GM23338 (cell line): Measurements from ENCODE around the gene NARS2. TPM values are rescaled to one million over a fixed set of nuclear protein-coding genes. Genes with fewer than 3 reads are reported as not detected.

Experiments
- ATAC-seq: fragments of 200-7000 bp; cut with Tn5 transposase; 3 replicates; pipeline ENCODE4 v1.9.1; 2020
- DNase-seq: peaks from one replicate; pipeline ENCODE4 v3.0.0-alpha.2; 2015; ENCODE audit warnings: low spot score
- H2AFZ ChIP-seq: fragments of 200-600 bp; sonication (generic); 2 replicates; pipeline ENCODE4 v1.8.0; 2016; ENCODE audit warnings: antibody characterized with exemption, mild to moderate bottlenecking, moderate library complexity
- H3F3A ChIP-seq: fragments of 200-600 bp; sonication (generic); replicated peaks from 2 replicates; pipeline ENCODE4 v1.8.0; 2017; ENCODE audit warnings: antibody characterized with exemption, mixed run types, low read depth
- H3K27ac ChIP-seq: fragments of 200-600 bp; sonication (generic); 2 replicates; pipeline ENCODE4 v1.6.1; 2016; ENCODE audit warnings: low read depth
- H3K27me3 ChIP-seq: fragments of 200-600 bp; sonication (generic); 2 replicates; pipeline ENCODE4 v1.8.0; 2016; ENCODE audit warnings: mild to moderate bottlenecking, mixed run types, moderate library complexity; ENCODE audit not compliant: insufficient read depth
- H3K36me3 ChIP-seq: fragments of 200-600 bp; sonication (generic); 2 replicates; pipeline ENCODE4 v1.8.0; 2016; ENCODE audit warnings: mild to moderate bottlenecking; ENCODE audit not compliant: insufficient read depth
- H3K4me1 ChIP-seq: fragments of 200-600 bp; sonication (generic); 2 replicates; pipeline ENCODE4 v1.8.0; 2016; ENCODE audit warnings: mild to moderate bottlenecking, moderate library complexity; ENCODE audit not compliant: insufficient read depth
- H3K4me2 ChIP-seq: fragments of 200-600 bp; sonication (generic); 2 replicates; pipeline ENCODE4 v1.7.1; 2017; ENCODE audit warnings: mixed run types
- H3K4me3 ChIP-seq: fragments of 200-600 bp; sonication (generic); 2 replicates; pipeline ENCODE4 v1.6.1; 2016; ENCODE audit warnings: mixed run types
- H3K79me2 ChIP-seq: fragments of 200-600 bp; sonication (generic); replicated peaks from 2 replicates; pipeline ENCODE4 v1.8.0; 2017; ENCODE audit warnings: mild to moderate bottlenecking; ENCODE audit not compliant: insufficient read depth
- H3K9me2 ChIP-seq: fragments of 200-600 bp; sonication (generic); 2 replicates; pipeline ENCODE4 v1.8.0; 2017; ENCODE audit not compliant: insufficient read depth
- H4K20me1 ChIP-seq: fragments of 200-600 bp; sonication (generic); replicated peaks from 2 replicates; pipeline ENCODE4 v1.8.0; 2017; ENCODE audit warnings: mild to moderate bottlenecking; ENCODE audit not compliant: insufficient read depth
- H3K27ac Mint-ChIP-seq: 2 replicates; pipeline ENCODE4 v1.8.0; 2020; ENCODE audit warnings: inconsistent platforms, mild to moderate bottlenecking, moderate library complexity, mixed read lengths
- H3K27me3 Mint-ChIP-seq: 3 replicates; pipeline ENCODE4 v1.8.0; 2022; ENCODE audit warnings: low read depth, mild to moderate bottlenecking, moderate library complexity, mixed read lengths, inconsistent platforms; ENCODE audit not compliant: insufficient read depth, poor library complexity
- H3K36me3 Mint-ChIP-seq: 3 replicates; pipeline ENCODE4 v1.8.0; 2021; ENCODE audit warnings: low read depth, mild to moderate bottlenecking, inconsistent platforms, moderate library complexity, mixed read lengths
- H3K4me1 Mint-ChIP-seq: 3 replicates; pipeline ENCODE4 v1.8.0; 2020; ENCODE audit warnings: mild to moderate bottlenecking, inconsistent platforms, mixed read lengths
- H3K4me3 Mint-ChIP-seq: 3 replicates; pipeline ENCODE4 v1.8.0; 2021; ENCODE audit warnings: moderate library complexity, mild to moderate bottlenecking, inconsistent platforms, mixed read lengths
- H3K9me3 Mint-ChIP-seq: 3 replicates; pipeline ENCODE4 v1.8.0; 2020; ENCODE audit warnings: moderate library complexity, mild to moderate bottlenecking, inconsistent platforms, mixed read lengths
- CREB1 ChIP-seq: fragments of 250-450 bp; sonication (Bioruptor Pico); IDR thresholded peaks from 2 replicates; pipeline ENCODE4 v1.5.0; 2020; ENCODE audit warnings: low read depth, mild to moderate bottlenecking, moderate library complexity
- EZH2 ChIP-seq: fragments of 200-600 bp; sonication (generic); IDR thresholded peaks from one replicate; pipeline ENCODE4 v1.8.0; 2017; ENCODE audit warnings: antibody characterized with exemption, mild to moderate bottlenecking, low read depth; ENCODE audit not compliant: unreplicated experiment
- EZH2phosphoT487 ChIP-seq: fragments of 200-600 bp; sonication (generic); IDR thresholded peaks from one replicate; pipeline ENCODE4 v1.8.1; 2018; ENCODE audit warnings: antibody characterized with exemption; ENCODE audit not compliant: unreplicated experiment
- JUNB ChIP-seq: IDR thresholded peaks from one replicate; pipeline ENCODE4 v1.6.1; 2016; ENCODE audit warnings: antibody characterized with exemption; ENCODE audit not compliant: unreplicated experiment
- NANOG ChIP-seq: IDR thresholded peaks from 2 replicates; pipeline ENCODE4 v1.6.1; 2016; ENCODE audit warnings: antibody characterized with exemption, borderline replicate concordance
- POLR2AphosphoS5 ChIP-seq: IDR thresholded peaks from 2 replicates; pipeline ENCODE4 v1.6.1; 2016; ENCODE audit warnings: antibody characterized with exemption, low read depth
- STAT1 ChIP-seq: IDR thresholded peaks from one replicate; pipeline ENCODE4 v1.6.1; 2016; ENCODE audit warnings: antibody characterized with exemption; ENCODE audit not compliant: unreplicated experiment
- ZNF114 ChIP-seq: fragments of 250-450 bp; sonication (Bioruptor Pico); IDR thresholded peaks from 2 replicates; pipeline ENCODE4 v1.5.0; 2020; ENCODE audit warnings: mild to moderate bottlenecking, moderate library complexity
- ZNF331 ChIP-seq: fragments of 250-450 bp; sonication (Bioruptor Pico); IDR thresholded peaks from 2 replicates; pipeline ENCODE4 v1.5.0; 2020; ENCODE audit warnings: low read depth, mild to moderate bottlenecking, moderate library complexity
- polyA plus RNA-seq: library from polyadenylated mRNA; unstranded; fragments of >200 nt; fragmentation: Nextera tagmentation; extraction: Ambion mirVana; gene quantifications from 2 replicates; pipeline ENCODE4 v1.2.1, GENCODE V29; 2016
- total RNA-seq: library from RNA; depleted of rRNA; stranded (reverse); fragments of >200 nt; shearing (Covaris generic); gene quantifications from 2 replicates; pipeline ENCODE4 v1.2.3, GENCODE V29; 2014
- TF ChIP-seq, protein P1 (sequence below), 2 experiments: fragments of 200-600 bp in 1 of 2; sonication (generic) in 1 of 2; conservative IDR thresholded peaks; 2 replicates each; pipeline versions ENCODE4 v1.5.1 to v1.6.1; 2016 to 2017; ENCODE audit warnings: antibody characterized with exemption in 2 of 2, low read depth in 2 of 2, mild to moderate bottlenecking in 2 of 2, moderate library complexity in 1 of 2
- TF ChIP-seq, protein P2 (sequence below): IDR thresholded peaks from one replicate; pipeline ENCODE4 v1.6.1; 2018; ENCODE audit warnings: antibody characterized with exemption; ENCODE audit not compliant: unreplicated experiment
- TF ChIP-seq, protein P3 (sequence below): IDR thresholded peaks from 2 replicates; pipeline ENCODE4 v1.6.1; 2016; ENCODE audit warnings: antibody characterized with exemption

NARS2 gene
- total and polyA plus RNA-seq, 2 experiments from 2014 or later: 45.7 to 62.0 TPM

DNA sequence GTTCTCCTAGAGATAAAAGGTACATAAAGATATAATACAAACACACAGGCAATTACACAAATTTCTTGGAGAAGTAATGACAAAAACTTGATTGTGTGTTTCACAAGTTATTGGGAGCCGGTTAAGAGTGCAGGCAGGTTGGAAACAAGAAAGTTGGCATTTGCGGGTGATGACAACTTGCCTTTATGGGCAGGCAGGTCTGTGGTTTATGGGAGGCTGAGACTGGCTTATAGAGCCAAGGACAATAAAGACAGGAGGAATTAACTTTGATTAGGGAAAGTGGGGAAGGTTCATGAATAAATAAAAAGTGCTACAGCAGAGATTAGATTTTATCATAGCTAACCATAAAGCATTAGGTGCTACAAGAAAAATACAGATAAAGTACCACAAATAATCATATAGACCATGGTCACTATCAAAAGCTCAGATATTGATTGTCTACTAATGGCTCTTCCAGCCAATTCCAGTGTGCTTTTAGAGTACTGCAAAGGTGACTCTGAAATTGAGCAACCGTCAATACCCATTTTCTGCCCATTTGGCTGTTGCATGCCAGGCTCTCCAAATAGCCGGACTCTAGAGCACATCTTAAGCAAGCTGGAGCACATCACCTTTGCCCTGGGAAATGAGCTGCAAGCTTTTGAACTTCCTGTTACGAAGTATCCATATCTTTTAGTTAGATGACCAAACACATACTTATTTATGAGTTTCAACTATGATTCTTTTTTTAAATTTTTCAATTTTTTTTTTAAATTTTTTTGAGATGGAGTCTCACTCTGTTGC is 123.1 kb downstream of the NARS2 start (continued):
- TF ChIP-seq, protein P1, sequence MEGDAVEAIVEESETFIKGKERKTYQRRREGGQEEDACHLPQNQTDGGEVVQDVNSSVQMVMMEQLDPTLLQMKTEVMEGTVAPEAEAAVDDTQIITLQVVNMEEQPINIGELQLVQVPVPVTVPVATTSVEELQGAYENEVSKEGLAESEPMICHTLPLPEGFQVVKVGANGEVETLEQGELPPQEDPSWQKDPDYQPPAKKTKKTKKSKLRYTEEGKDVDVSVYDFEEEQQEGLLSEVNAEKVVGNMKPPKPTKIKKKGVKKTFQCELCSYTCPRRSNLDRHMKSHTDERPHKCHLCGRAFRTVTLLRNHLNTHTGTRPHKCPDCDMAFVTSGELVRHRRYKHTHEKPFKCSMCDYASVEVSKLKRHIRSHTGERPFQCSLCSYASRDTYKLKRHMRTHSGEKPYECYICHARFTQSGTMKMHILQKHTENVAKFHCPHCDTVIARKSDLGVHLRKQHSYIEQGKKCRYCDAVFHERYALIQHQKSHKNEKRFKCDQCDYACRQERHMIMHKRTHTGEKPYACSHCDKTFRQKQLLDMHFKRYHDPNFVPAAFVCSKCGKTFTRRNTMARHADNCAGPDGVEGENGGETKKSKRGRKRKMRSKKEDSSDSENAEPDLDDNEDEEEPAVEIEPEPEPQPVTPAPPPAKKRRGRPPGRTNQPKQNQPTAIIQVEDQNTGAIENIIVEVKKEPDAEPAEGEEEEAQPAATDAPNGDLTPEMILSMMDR (conservative IDR thresholded peaks at IDR 0.05; ENCODE audit: low read depth in 2 of 2): no peak
- no peak for TF ChIP-seq POLR2AphosphoS5
- TF ChIP-seq, protein P2, sequence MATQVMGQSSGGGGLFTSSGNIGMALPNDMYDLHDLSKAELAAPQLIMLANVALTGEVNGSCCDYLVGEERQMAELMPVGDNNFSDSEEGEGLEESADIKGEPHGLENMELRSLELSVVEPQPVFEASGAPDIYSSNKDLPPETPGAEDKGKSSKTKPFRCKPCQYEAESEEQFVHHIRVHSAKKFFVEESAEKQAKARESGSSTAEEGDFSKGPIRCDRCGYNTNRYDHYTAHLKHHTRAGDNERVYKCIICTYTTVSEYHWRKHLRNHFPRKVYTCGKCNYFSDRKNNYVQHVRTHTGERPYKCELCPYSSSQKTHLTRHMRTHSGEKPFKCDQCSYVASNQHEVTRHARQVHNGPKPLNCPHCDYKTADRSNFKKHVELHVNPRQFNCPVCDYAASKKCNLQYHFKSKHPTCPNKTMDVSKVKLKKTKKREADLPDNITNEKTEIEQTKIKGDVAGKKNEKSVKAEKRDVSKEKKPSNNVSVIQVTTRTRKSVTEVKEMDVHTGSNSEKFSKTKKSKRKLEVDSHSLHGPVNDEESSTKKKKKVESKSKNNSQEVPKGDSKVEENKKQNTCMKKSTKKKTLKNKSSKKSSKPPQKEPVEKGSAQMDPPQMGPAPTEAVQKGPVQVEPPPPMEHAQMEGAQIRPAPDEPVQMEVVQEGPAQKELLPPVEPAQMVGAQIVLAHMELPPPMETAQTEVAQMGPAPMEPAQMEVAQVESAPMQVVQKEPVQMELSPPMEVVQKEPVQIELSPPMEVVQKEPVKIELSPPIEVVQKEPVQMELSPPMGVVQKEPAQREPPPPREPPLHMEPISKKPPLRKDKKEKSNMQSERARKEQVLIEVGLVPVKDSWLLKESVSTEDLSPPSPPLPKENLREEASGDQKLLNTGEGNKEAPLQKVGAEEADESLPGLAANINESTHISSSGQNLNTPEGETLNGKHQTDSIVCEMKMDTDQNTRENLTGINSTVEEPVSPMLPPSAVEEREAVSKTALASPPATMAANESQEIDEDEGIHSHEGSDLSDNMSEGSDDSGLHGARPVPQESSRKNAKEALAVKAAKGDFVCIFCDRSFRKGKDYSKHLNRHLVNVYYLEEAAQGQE: no peak
- TF ChIP-seq EZH2phosphoT487: no peak
- TF ChIP-seq NANOG: no peak
- no peak for TF ChIP-seq STAT1
- no peak for TF ChIP-seq ZNF331 (CRISPR knock-in tag)
- TF ChIP-seq, protein P3, sequence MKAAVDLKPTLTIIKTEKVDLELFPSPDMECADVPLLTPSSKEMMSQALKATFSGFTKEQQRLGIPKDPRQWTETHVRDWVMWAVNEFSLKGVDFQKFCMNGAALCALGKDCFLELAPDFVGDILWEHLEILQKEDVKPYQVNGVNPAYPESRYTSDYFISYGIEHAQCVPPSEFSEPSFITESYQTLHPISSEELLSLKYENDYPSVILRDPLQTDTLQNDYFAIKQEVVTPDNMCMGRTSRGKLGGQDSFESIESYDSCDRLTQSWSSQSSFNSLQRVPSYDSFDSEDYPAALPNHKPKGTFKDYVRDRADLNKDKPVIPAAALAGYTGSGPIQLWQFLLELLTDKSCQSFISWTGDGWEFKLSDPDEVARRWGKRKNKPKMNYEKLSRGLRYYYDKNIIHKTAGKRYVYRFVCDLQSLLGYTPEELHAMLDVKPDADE: no peak

DNA sequence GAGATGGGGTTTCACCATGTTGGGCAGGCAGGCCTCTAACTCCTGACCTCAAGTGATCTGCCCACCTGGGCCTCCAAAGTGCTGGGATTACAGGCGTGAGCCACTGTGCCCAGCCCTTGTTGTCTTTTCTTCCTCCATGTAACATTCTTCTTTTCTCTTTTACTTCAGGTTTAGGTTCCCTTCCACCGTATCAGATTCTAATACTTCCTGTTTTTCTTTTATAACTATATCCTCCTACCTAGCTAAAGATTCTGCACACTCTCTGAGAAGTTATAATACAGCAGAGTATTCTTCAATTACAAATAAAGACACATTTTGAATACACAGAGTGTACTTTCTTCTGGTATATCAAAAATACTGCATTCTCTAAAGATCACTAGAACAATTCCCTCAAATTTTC is 123.8 kb downstream of the NARS2 start:
- DNase-seq: no peak

More for the DNA sequence above, 123.8 kb downstream of the NARS2 start:
- no peaks in the 10 kb centered on the region for H3K36me3 ChIP-seq
- ATAC-seq: no peak
- no peaks in the 10 kb centered on the region for H3F3A ChIP-seq
- H4K20me1 ChIP-seq: 0 out of 2 replicates have a peak, but pooled peaks cover 6% of the 10 kb centered on the region
- no peak overlapping the region for H3K27ac Mint-ChIP-seq
- H3K4me2 ChIP-seq: no peak overlapping the region
- H3K27me3 ChIP-seq: no peaks in the 10 kb centered on the region
- no peak overlapping the region for H3K27ac ChIP-seq
- no peak overlapping the region for H2AFZ ChIP-seq
- TF ChIP-seq, protein P1 (conservative IDR thresholded peaks at IDR 0.05; ENCODE audit: low read depth in 2 of 2): no peak
- TF ChIP-seq CREB1 (CRISPR knock-in tag) (no peak), STAT1 (no peak), ZNF114 (CRISPR knock-in tag) (no peak), EZH2phosphoT487 (no peak), JUNB (no peak), POLR2AphosphoS5 (no peak), EZH2 (no peak), NANOG (no peak), ZNF331 (CRISPR knock-in tag) (no peak)
- TF ChIP-seq, protein P3: no peak
- TF ChIP-seq, protein P2: no peak
- no peak overlapping the region for H3K4me3 Mint-ChIP-seq
- H3K79me2 ChIP-seq: no peaks in the 10 kb centered on the region
- peaks cover 3% of the 10 kb centered on the region for H3K27me3 Mint-ChIP-seq
- no peaks in the 10 kb centered on the region for H3K4me1 ChIP-seq
- no peak overlapping the region for H3K4me3 ChIP-seq
- H3K9me2 ChIP-seq: no peaks in the 10 kb centered on the region
- no peaks in the 10 kb centered on the region for H3K4me1 Mint-ChIP-seq
- H3K9me3 Mint-ChIP-seq: no peaks in the 10 kb centered on the region
- H3K36me3 Mint-ChIP-seq: peaks cover 2% of the 10 kb centered on the region; the same call in 1 of the 3 replicates
